ENCODE data around the gene TBC1D14.

Gene TBC1D14

DNA sequence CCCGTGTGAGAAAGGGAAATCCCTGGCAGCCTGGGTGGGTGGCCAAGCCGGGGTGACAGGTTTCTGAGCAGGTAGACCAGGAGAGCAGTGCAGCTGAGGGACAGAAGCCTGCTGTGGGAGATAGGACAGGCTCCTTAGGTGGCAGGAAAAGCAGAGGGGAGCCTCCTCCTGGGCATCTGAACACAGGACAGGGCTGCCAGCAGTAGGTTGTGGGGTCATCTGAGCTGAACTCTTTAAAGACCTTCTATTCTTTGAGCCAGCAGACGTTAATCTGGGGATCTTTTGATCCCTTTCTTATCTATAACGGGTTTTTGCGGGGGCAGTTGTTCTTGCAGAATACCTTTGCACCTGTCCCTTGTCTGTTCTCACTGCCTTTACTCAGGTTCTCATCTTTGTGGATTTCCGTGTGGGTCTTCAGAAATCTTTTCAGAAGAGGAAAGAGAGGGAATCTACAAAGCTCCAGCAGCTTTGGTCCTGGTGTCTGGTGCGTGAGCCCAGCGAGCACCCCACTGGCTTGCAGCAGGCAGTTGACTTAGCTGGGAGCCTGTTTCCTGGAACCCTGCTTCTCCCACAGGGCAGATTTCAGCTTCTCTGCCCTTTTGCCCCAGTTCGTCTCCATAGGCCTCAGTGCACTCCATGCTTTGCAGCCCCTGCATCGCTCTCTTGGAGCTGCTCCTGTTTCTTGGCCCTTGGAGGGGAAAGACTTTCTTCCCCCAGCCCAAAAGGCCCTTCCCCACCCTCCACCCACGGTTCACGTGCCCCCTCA, 97.7 kb downstream of the TBC1D14 start (continued):
- TF ChIP-seq CREB5 (CRISPR knock-in tag; IDR thresholded peaks at IDR 0.05; ENCODE audit: low read depth) = no peak

- ATAC-seq = no peak
- TF ChIP-seq BACH2 (CRISPR knock-in tag; IDR thresholded peaks at IDR 0.05; ENCODE audit: borderline replicate concordance) = no peak
- no peak for TF ChIP-seq ZFP30 (CRISPR knock-in tag; IDR thresholded peaks at IDR 0.05)
- no peak for TF ChIP-seq ISL1 (CRISPR knock-in tag; IDR thresholded peaks at IDR 0.05)
- no peak for TF ChIP-seq TOX (CRISPR knock-in tag; IDR thresholded peaks at IDR 0.05; ENCODE audit: borderline replicate concordance)
- no peak for TF ChIP-seq PPARA (CRISPR knock-in tag; IDR thresholded peaks at IDR 0.05; ENCODE audit: borderline replicate concordance)
- TF ChIP-seq ZNF565 (CRISPR knock-in tag; conservative IDR thresholded peaks at IDR 0.05; ENCODE audit: low read depth) = no peak
- TF ChIP-seq, protein P1, sequence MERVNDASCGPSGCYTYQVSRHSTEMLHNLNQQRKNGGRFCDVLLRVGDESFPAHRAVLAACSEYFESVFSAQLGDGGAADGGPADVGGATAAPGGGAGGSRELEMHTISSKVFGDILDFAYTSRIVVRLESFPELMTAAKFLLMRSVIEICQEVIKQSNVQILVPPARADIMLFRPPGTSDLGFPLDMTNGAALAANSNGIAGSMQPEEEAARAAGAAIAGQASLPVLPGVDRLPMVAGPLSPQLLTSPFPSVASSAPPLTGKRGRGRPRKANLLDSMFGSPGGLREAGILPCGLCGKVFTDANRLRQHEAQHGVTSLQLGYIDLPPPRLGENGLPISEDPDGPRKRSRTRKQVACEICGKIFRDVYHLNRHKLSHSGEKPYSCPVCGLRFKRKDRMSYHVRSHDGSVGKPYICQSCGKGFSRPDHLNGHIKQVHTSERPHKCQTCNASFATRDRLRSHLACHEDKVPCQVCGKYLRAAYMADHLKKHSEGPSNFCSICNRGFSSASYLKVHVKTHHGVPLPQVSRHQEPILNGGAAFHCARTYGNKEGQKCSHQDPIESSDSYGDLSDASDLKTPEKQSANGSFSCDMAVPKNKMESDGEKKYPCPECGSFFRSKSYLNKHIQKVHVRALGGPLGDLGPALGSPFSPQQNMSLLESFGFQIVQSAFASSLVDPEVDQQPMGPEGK (CRISPR knock-in tag; IDR thresholded peaks at IDR 0.05; ENCODE audit: borderline replicate concordance) = no peak
- TF ChIP-seq ESRRG (CRISPR knock-in tag; IDR thresholded peaks at IDR 0.05) = no peak
- TF ChIP-seq RARB (CRISPR knock-in tag; IDR thresholded peaks at IDR 0.05) = no peak
- TF ChIP-seq OSR1 (CRISPR knock-in tag; IDR thresholded peaks at IDR 0.05) = no peak
- TF ChIP-seq SNAI2 (CRISPR knock-in tag; IDR thresholded peaks at IDR 0.05) = no peak
- no peak for TF ChIP-seq CREB5 (CRISPR knock-in tag; IDR thresholded peaks at IDR 0.05; ENCODE audit: low read depth)
- TF ChIP-seq ZFP3 (CRISPR knock-in tag; IDR thresholded peaks at IDR 0.05) = no peak
- TF ChIP-seq TCF4 (CRISPR knock-in tag; IDR thresholded peaks at IDR 0.05; ENCODE audit: borderline replicate concordance) = no peak
- TF ChIP-seq POU6F1 (CRISPR knock-in tag; IDR thresholded peaks at IDR 0.05; ENCODE audit: borderline replicate concordance, low read depth) = no peak
- TF ChIP-seq CSRNP3 (CRISPR knock-in tag; IDR thresholded peaks at IDR 0.05) = no peak
- no peak for TF ChIP-seq ARNTL (CRISPR knock-in tag; IDR thresholded peaks at IDR 0.05; ENCODE audit: borderline replicate concordance, low read depth)
- TF ChIP-seq CSDC2 (CRISPR knock-in tag; IDR thresholded peaks at IDR 0.05) = no peak
Measured at GRCh38 chr4:7007944-7008343, 98.3 kb downstream of the TBC1D14 start.

GRCh38 chr4:7009564-7009963, 99.9 kb downstream of the TBC1D14 start:
- ATAC-seq = no peak
- TF ChIP-seq GLIS3 (CRISPR knock-in tag; IDR thresholded peaks at IDR 0.05) (no peak), PPARA (CRISPR knock-in tag; IDR thresholded peaks at IDR 0.05; ENCODE audit: borderline replicate concordance) (no peak), TOX (CRISPR knock-in tag; IDR thresholded peaks at IDR 0.05; ENCODE audit: borderline replicate concordance) (no peak), BACH2 (CRISPR knock-in tag; IDR thresholded peaks at IDR 0.05; ENCODE audit: borderline replicate concordance) (no peak), ISL1 (CRISPR knock-in tag; IDR thresholded peaks at IDR 0.05) (no peak), ZFP30 (CRISPR knock-in tag; IDR thresholded peaks at IDR 0.05) (no peak), ZFP3 (CRISPR knock-in tag; IDR thresholded peaks at IDR 0.05) (no peak), CREB5 (CRISPR knock-in tag; IDR thresholded peaks at IDR 0.05; ENCODE audit: low read depth) (no peak), CSRNP3 (CRISPR knock-in tag; IDR thresholded peaks at IDR 0.05) (no peak), OSR1 (CRISPR knock-in tag; IDR thresholded peaks at IDR 0.05) (no peak), POU6F1 (CRISPR knock-in tag; IDR thresholded peaks at IDR 0.05; ENCODE audit: borderline replicate concordance, low read depth) (no peak), ZNF565 (CRISPR knock-in tag; conservative IDR thresholded peaks at IDR 0.05; ENCODE audit: low read depth) (no peak), ARNTL (CRISPR knock-in tag; IDR thresholded peaks at IDR 0.05; ENCODE audit: borderline replicate concordance, low read depth) (no peak)
- TF ChIP-seq, protein P2, sequence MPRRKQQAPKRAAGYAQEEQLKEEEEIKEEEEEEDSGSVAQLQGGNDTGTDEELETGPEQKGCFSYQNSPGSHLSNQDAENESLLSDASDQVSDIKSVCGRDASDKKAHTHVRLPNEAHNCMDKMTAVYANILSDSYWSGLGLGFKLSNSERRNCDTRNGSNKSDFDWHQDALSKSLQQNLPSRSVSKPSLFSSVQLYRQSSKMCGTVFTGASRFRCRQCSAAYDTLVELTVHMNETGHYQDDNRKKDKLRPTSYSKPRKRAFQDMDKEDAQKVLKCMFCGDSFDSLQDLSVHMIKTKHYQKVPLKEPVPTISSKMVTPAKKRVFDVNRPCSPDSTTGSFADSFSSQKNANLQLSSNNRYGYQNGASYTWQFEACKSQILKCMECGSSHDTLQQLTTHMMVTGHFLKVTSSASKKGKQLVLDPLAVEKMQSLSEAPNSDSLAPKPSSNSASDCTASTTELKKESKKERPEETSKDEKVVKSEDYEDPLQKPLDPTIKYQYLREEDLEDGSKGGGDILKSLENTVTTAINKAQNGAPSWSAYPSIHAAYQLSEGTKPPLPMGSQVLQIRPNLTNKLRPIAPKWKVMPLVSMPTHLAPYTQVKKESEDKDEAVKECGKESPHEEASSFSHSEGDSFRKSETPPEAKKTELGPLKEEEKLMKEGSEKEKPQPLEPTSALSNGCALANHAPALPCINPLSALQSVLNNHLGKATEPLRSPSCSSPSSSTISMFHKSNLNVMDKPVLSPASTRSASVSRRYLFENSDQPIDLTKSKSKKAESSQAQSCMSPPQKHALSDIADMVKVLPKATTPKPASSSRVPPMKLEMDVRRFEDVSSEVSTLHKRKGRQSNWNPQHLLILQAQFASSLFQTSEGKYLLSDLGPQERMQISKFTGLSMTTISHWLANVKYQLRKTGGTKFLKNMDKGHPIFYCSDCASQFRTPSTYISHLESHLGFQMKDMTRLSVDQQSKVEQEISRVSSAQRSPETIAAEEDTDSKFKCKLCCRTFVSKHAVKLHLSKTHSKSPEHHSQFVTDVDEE (CRISPR knock-in tag; IDR thresholded peaks at IDR 0.05) = no peak
